Activated CD8-positive, alpha-beta T cell treated with anti-CD3 and anti-CD28 coated beads, Interleukin-2, amount 10 ng/mL, durations not matched to agents 7 days and 5 days (primary cell): ENCODE measurements around the gene GLRX. TPM values are rescaled to one million over a fixed set of nuclear protein-coding genes. Genes with fewer than 3 reads are reported as not detected.

Experiments used
- ATAC-seq: fragments of 150-1000 bp; cut with Tn5 transposase; one replicate; pipeline ENCODE4 v1.10.0; 2021; ENCODE audit warnings: moderate library complexity
- CTCF ChIA-PET: fragments of 350-600 bp; sonication (Branson Sonifier 250); formaldehyde crosslinking; loops from one replicate; lab custom pipeline; 2021; ENCODE audit warnings: antibody characterized with exemption; lab: Charles Lee
- POLR2A ChIA-PET: fragments of 350-600 bp; sonication (Branson Sonifier 250); formaldehyde crosslinking; loops from one replicate; lab custom pipeline; 2021; ENCODE audit warnings: antibody characterized with exemption; lab: Charles Lee
- DNase-seq: peaks from one replicate; pipeline ENCODE4 v3.0.0-alpha.2; 2020
- H3K27ac Mint-ChIP-seq: one replicate; pipeline ENCODE4 v1.8.0; 2021; ENCODE audit warnings: mild to moderate bottlenecking, mixed read lengths
- H3K27me3 Mint-ChIP-seq: one replicate; pipeline ENCODE4 v1.8.0; 2021; ENCODE audit warnings: low read depth, mixed read lengths
- H3K36me3 Mint-ChIP-seq: one replicate; pipeline ENCODE4 v1.8.0; 2021; ENCODE audit warnings: low read depth, mixed read lengths
- H3K4me1 Mint-ChIP-seq: one replicate; pipeline ENCODE4 v1.8.0; 2021; ENCODE audit warnings: low read depth, mixed read lengths
- H3K4me3 Mint-ChIP-seq: one replicate; pipeline ENCODE4 v1.8.0; 2021; ENCODE audit warnings: mild to moderate bottlenecking, mixed read lengths
- H3K9me3 Mint-ChIP-seq: one replicate; pipeline ENCODE4 v1.8.0; 2022; ENCODE audit warnings: mixed read lengths; ENCODE audit not compliant: insufficient read depth
- total RNA-seq, 2 experiments: library from RNA; stranded (reverse); gene quantifications; one replicate each; pipeline ENCODE4 v1.2.3, GENCODE V29; 2021

Gene GLRX
- total RNA-seq, 2 experiments from 2014 or later, result 65.4 to 67.4 TPM

DNA sequence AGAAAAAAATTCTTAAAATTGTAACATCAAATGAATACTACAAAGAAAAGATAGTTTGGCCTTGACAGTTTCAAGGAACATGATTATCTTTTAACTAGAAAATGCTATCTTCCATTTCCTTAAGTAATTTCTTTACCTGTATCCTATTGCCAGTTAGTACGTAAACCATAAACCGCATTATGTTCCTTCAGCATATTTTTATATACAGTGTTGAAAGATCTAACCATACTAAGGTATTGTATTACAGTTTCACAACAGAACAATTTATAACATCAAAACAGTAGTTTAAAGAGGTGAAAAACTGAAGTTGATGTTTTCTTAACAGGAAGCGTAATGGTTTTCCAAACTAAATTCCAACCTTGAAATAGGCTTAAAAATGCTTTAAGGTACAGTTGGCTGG, 45.1 kb downstream of the GLRX start:
- H3K27ac Mint-ChIP-seq, result no peak overlapping the region
- H3K27me3 Mint-ChIP-seq, result peaks cover 3% of the 10 kb centered on the region
- CTCF ChIA-PET, result interaction anchor here (0.7 to 13.1 kb wide), 3 partner anchors 17 to 67 kb away, joined by 3 to 536 read pairs (median 5); no protein-coding TSS in a partner anchor
- POLR2A ChIA-PET, result no interaction called here
- peaks cover 33% of the 10 kb centered on the region for H3K4me1 Mint-ChIP-seq
- DNase-seq (no peak), ATAC-seq (no peak)
- H3K36me3 Mint-ChIP-seq, result no peaks in the 10 kb centered on the region
- H3K4me3 Mint-ChIP-seq, result no peak overlapping the region
- no peaks in the 10 kb centered on the region for H3K9me3 Mint-ChIP-seq

DNA sequence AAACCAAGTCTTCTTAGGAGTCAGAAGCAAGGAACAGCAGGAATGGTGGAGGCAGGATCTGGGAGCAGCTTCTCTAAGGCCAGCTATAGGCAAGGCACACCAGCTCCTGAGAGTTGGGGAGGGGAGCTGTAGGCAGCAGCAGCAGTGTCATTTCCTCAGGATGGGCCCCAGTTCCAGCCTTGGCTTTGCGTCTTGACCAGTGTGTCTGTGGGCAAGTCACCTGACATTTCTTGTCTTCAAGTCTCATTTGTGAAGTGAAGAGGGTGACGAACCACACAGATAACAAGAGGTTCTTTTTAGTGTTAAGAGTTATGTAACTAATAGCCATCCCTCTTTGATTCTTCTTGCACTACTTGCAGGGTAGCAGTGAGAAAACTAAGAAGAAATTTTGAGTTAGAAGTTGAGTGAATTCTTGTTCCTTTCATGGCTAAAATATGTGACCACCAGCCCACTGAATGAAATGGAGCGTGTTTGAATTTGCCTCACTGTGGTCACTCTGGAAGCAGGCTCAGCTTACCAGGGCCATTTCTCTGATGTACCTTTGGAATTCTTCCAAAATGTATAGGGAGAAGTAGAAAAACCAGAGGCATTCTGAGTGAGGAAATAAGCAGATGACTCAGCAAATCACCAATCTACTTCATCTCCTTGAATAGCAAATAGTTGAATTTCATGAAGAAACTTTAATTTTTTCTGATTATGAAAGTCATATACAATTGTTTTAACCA, 49.0 kb downstream of the GLRX start:
- ChIA-PET CTCF (interaction anchor here (2.0 to 7.7 kb wide), 2 partner anchors 7 to 74 kb away, joined by 5 to 94 read pairs; no protein-coding TSS in a partner anchor), POLR2A (no interaction called here)
- Mint-ChIP-seq H3K4me1 (peaks cover 2% of the 10 kb centered on the region), H3K27ac (no peak overlapping the region), H3K4me3 (no peak overlapping the region), H3K9me3 (no peaks in the 10 kb centered on the region), H3K27me3 (peaks cover 10% of the 10 kb centered on the region), H3K36me3 (no peaks in the 10 kb centered on the region)
- no peak for ATAC-seq
- DNase-seq, result no peak

DNA sequence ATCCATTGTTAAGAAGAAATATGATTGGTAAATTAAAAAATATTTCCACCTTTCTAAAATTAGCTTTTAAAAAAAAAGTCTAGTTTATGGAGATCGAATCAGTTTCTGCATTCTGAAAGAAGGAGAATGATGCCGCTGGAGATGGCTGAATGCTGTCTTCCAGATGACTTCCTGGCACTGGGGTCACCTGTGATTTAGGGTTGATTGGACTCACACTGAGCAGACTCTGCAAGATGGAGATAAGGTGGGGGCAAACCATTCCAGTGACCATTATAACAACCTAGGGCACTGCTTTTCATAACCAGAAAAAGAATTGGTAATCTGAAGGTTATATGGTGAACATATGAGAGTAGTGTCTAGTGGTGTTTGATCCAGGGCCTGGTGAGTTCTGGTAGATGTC, 50.6 kb downstream of the GLRX start:
- ATAC-seq, result no peak
- no peaks in the 10 kb centered on the region for H3K9me3 Mint-ChIP-seq
- H3K36me3 Mint-ChIP-seq, result no peaks in the 10 kb centered on the region
- no peak overlapping the region for H3K4me3 Mint-ChIP-seq
- DNase-seq, result no peak
- ChIA-PET CTCF (interaction anchor here (2.2 to 7.7 kb wide), 2 partner anchors 9 to 76 kb away, joined by 6 to 94 read pairs; no protein-coding TSS in a partner anchor), POLR2A (no interaction called here)
- no peak overlapping the region for H3K27ac Mint-ChIP-seq
- peaks cover 2% of the 10 kb centered on the region for H3K4me1 Mint-ChIP-seq
- H3K27me3 Mint-ChIP-seq, result peaks cover 10% of the 10 kb centered on the region

DNA sequence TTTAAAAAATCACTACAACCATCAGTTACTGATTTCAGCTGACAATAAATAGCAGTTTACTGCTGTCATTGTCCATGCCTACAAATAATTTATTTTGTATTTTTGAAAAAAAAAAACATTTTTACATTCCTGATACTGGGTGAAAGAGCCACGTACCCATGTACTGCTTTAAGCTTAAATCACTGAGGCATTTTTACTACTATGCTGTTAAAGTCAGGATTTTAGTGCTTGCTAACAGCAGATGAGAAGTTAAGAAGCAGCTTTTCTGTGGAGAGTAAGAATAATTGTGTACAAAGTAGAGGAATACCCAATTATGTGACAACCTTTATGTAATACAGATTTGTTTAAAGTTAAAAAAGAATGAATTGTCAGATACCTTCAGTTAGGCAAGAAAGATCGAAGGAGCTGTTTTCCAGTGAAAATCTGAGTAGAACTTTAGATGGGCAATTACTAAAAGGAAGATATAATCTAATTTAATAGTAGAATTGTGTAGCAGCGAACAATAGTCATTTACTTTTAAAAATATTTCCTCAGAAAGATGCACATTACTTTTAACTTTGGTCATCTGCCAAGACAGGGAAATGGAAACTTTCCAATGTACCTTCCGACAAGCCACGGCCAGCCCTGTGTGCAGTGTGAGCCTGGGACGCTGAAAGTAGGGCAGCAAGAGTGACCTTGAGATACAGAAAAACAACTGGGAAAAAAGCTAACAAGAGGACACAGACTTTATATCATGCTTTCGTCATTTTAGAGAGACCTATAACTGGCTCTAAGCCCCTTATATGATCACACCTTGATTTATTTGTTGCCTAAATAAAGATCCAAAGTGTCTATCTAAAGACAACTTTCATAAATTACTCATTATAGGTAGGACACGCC, 51.5 kb downstream of the GLRX start:
- no peak overlapping the region for H3K27ac Mint-ChIP-seq
- ATAC-seq, result no peak
- H3K36me3 Mint-ChIP-seq, result no peaks in the 10 kb centered on the region
- no peaks in the 10 kb centered on the region for H3K9me3 Mint-ChIP-seq
- ChIA-PET CTCF (interaction anchor here (1.0 to 7.7 kb wide), 5 partner anchors 9 to 127 kb away, joined by 3 to 94 read pairs (median 5); no protein-coding TSS in a partner anchor), POLR2A (no interaction called here)
- DNase-seq, result no peak
- no peak overlapping the region for H3K4me3 Mint-ChIP-seq
- H3K4me1 Mint-ChIP-seq, result peaks cover 2% of the 10 kb centered on the region
- H3K27me3 Mint-ChIP-seq, result peaks cover 10% of the 10 kb centered on the region

DNA sequence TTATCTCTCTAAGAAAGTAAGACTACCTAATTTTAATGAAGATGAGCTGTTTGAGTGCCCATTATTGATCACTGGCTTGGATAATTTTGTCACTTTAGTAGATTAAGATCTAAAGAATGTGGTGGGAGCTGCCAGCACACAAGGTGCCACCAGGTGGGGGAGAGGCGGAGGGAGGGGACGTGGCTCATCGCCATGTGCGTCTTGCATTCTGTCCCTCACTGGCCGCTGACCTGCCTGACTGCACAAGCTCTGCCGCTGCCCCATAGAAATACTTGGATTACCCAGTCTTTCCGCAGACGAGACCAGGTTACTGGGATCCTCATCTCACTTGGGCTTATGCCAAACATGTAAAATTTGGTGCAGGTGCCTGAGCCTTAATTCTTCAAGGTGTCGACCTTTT, 53.8 kb downstream of the GLRX start:
- Mint-ChIP-seq H3K4me1 (peaks cover 2% of the 10 kb centered on the region), H3K27me3 (peaks cover 10% of the 10 kb centered on the region), H3K9me3 (no peaks in the 10 kb centered on the region), H3K36me3 (no peaks in the 10 kb centered on the region), H3K4me3 (no peak overlapping the region), H3K27ac (no peak overlapping the region)
- ChIA-PET CTCF (interaction anchor here (0.8 to 7.7 kb wide), 7 partner anchors 12 to 105 kb away, joined by 3 to 94 read pairs (median 3); partner anchors contain the start of gene GLRX), POLR2A (no interaction called here)
- DNase-seq (no peak), ATAC-seq (no peak)

DNA sequence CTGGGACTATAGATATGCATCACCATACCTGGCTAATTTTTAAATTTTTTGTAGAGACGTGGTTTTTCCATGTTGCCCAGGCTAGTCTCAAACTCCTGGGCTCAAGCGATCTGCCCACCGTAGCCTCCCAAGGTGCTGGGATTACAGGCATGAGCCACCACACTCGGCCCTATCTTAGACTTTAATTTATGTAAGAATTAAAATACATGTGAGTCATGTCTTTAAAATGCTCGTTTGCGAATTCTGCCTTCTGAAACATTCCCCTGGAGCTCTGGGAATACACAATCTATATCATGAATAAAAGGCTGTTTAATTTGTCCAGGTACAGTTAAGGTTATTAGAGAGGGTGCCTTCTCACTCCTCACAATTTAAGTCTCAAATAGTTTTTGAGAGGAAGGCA, 58.6 kb downstream of the GLRX start:
- DNase-seq (no peak), ATAC-seq (no peak)
- peaks cover 35% of the 10 kb centered on the region for H3K4me1 Mint-ChIP-seq
- POLR2A ChIA-PET, result no interaction called here
- no peaks in the 10 kb centered on the region for H3K9me3 Mint-ChIP-seq
- no peak overlapping the region for H3K27ac Mint-ChIP-seq
- H3K27me3 Mint-ChIP-seq, result no peaks in the 10 kb centered on the region
- CTCF ChIA-PET, result interaction anchor here (1.3 kb wide), 2 partner anchors 17 to 20 kb away, joined by 3 to 4 read pairs; no protein-coding TSS in a partner anchor
- H3K4me3 Mint-ChIP-seq, result no peak overlapping the region
- no peaks in the 10 kb centered on the region for H3K36me3 Mint-ChIP-seq

Other genes with a start within 250 kb of the GLRX start
- under 1 TPM; 0.74 to 0.83 TPM for gene GPR150, start 202.6 kb downstream of the GLRX start, total RNA-seq
- 1 to 10 TPM; 4.9 to 5.1 TPM for gene RFESD, start 175.9 kb downstream of the GLRX start, total RNA-seq
- gene SPATA9, start 139.7 kb downstream of the GLRX start, total RNA-seq, result not detected
- gene RHOBTB3, start 91.4 kb downstream of the GLRX start, total RNA-seq, result under 1 TPM; 0.21 to 0.32 TPM
- gene ELL2, start 139.1 kb upstream of the GLRX start, total RNA-seq, result 10 to 100 TPM; 11.0 to 11.1 TPM